Endothelial cell of umbilical vein (primary cell): ENCODE measurements around the gene RPLP1. TPM values are rescaled to one million over a fixed set of nuclear protein-coding genes. Genes with fewer than 3 reads are reported as not detected.

Source experiments
- BruUV-seq: library from RNA; stranded (reverse); fragments of 400-500 nt; replicated peaks from 2 replicates; lab custom pipeline; 2021; lab: Mats Ljungman, UMichigan
- CTCF ChIA-PET: fragments of 300-600, 350-600 bp; sonication (Branson Sonifier 250); formaldehyde crosslinking; loops from one replicate; lab custom pipeline; 2021; ENCODE audit warnings: antibody characterized with exemption, inconsistent platforms; lab: Charles Lee
- POLR2A ChIA-PET: fragments of 300-600, 350-600 bp; sonication (Branson Sonifier 250); formaldehyde crosslinking; loops from one replicate; lab custom pipeline; 2021; ENCODE audit warnings: antibody characterized with exemption, inconsistent platforms; lab: Charles Lee
- DNase-seq: peaks from one replicate; pipeline ENCODE4 v3.0.0-alpha.2; 2011; ENCODE audit warnings: low read depth, low spot score
- FAIRE-seq: peaks from 2 replicates; lab custom pipeline; 2011; peaks lifted over from hg19 to GRCh38; lab: Jason Lieb, UNC
- H2AFZ ChIP-seq: 2 replicates; pipeline ENCODE4 v1.6.0; 2012; ENCODE audit warnings: low read depth, low read length, control low read depth, inconsistent platforms
- H3K27ac ChIP-seq: 2 replicates; pipeline ENCODE4 v1.5.1; 2011; ENCODE audit warnings: low read depth, mild to moderate bottlenecking, control low read depth, low read length, moderate library complexity; ENCODE audit not compliant: insufficient read depth
- H3K27me3 ChIP-seq, 2 experiments: 2 replicates each; pipeline versions ENCODE4 v1.6.0 to v1.6.1; 2011; ENCODE audit warnings: low read length in 2 of 2, mixed read lengths in 1 of 2; ENCODE audit not compliant: control insufficient read depth in 2 of 2, insufficient read depth in 2 of 2
- H3K36me3 ChIP-seq, 2 experiments: 2 replicates in 1 of 2; 3 replicates in 1 of 2; pipeline ENCODE4 v1.5.1; 2011; ENCODE audit warnings: low read length in 2 of 2, mild to moderate bottlenecking in 1 of 2, moderate library complexity in 1 of 2; ENCODE audit not compliant: control insufficient read depth in 2 of 2, insufficient read depth in 2 of 2; ENCODE audit errors: extremely low read depth in 1 of 2
- H3K4me1 ChIP-seq: 3 replicates; pipeline ENCODE4 v1.5.1; 2011; ENCODE audit warnings: mild to moderate bottlenecking, low read length; ENCODE audit not compliant: control insufficient read depth, insufficient read depth; ENCODE audit errors: extremely low read depth
- H3K4me2 ChIP-seq: 2 replicates; pipeline ENCODE4 v1.6.1; 2011; ENCODE audit warnings: low read length, control low read depth, mixed read lengths; ENCODE audit not compliant: insufficient read depth
- H3K4me3 ChIP-seq, 3 experiments: fragments of 200-600 bp in 1 of 3; sonication (generic), shearing (Covaris generic) in 1 of 3; replicated peaks in 1 of 3; 2 replicates each; pipeline ENCODE4 v1.5.1; 2011 to 2016; ENCODE audit warnings: control low read depth in 3 of 3, low read length in 3 of 3, mild to moderate bottlenecking in 2 of 3, inconsistent platforms in 1 of 3, low read depth in 1 of 3, moderate library complexity in 1 of 3; ENCODE audit not compliant: insufficient read depth in 1 of 3
- H3K79me2 ChIP-seq: 2 replicates; pipeline ENCODE4 v1.6.0; 2012; ENCODE audit warnings: low read length, inconsistent platforms; ENCODE audit not compliant: control insufficient read depth, insufficient read depth
- H3K9ac ChIP-seq: replicated peaks from 2 replicates; pipeline ENCODE3; 2011; ENCODE audit warnings: low read length, control low read depth; ENCODE audit not compliant: insufficient read depth; ENCODE audit errors: extremely low read depth
- H3K9me1 ChIP-seq: replicated peaks from 3 replicates; pipeline ENCODE4 v1.6.0; 2011; ENCODE audit warnings: mild to moderate bottlenecking, low read length; ENCODE audit not compliant: control insufficient read depth, insufficient read depth; ENCODE audit errors: extremely low read depth
- H3K9me3 ChIP-seq: replicated peaks from 2 replicates; pipeline ENCODE4 v1.5.1; 2012; ENCODE audit warnings: low read length, inconsistent platforms; ENCODE audit not compliant: control insufficient read depth, insufficient read depth
- H4K20me1 ChIP-seq: replicated peaks from 2 replicates; pipeline ENCODE3; 2011; ENCODE audit warnings: mild to moderate bottlenecking, low read length; ENCODE audit not compliant: control insufficient read depth, insufficient read depth; ENCODE audit errors: extremely low read depth
- EZH2 ChIP-seq: IDR thresholded peaks from 2 replicates; pipeline ENCODE4 v1.6.1; 2012; ENCODE audit warnings: borderline replicate concordance, low read depth, mild to moderate bottlenecking, moderate library complexity, low read length, inconsistent platforms; ENCODE audit not compliant: severe bottlenecking
- FOS ChIP-seq: IDR thresholded peaks from 2 replicates; pipeline ENCODE4 v1.6.1; 2011; ENCODE audit warnings: mild to moderate bottlenecking, low read length, moderate library complexity, borderline replicate concordance; ENCODE audit not compliant: insufficient read depth
- MYC ChIP-seq: IDR thresholded peaks from one replicate; pipeline ENCODE4 v1.6.1; 2011; ENCODE audit warnings: mild to moderate bottlenecking, low read depth, low read length
- POLR2A ChIP-seq: IDR thresholded peaks from 2 replicates; pipeline ENCODE4 v1.6.1; 2012; ENCODE audit warnings: low read depth, mild to moderate bottlenecking, control low read depth, low read length
- POLR2AphosphoS5 ChIP-seq: IDR thresholded peaks from 2 replicates; pipeline ENCODE4 v1.6.1; 2012; ENCODE audit warnings: low read depth, mild to moderate bottlenecking, control low read depth, low read length, moderate library complexity; ENCODE audit not compliant: insufficient read depth
- dilution Hi-C: fragments of 300-500 bp; cut with MboI; formaldehyde crosslinking; loops from one replicate; pipeline ENCODE4 v1.15.0; 2019; ENCODE audit warnings: low sequenced_read_pairs; ENCODE audit not compliant: extremely low pct_ligation_motif_present
- intact Hi-C: fragments of 100-400 bp; cut with micrococcal nuclease; formaldehyde crosslinking; loops from one replicate; pipeline ENCODE4 v1.10.0; 2022
- polyA plus RNA-seq, 4 experiments: library from polyadenylated mRNA; depleted of rRNA in 3 of 4; stranded (reverse) in 3 of 4; unstranded in 1 of 4; fragments of >200 nt; gene quantifications; 2 replicates each; pipeline versions ENCODE4 v1.2.1 to v1.2.3, GENCODE V29; 2011 to 2012; ENCODE audit warnings: missing spikeins in 1 of 4
- total RNA-seq: library from RNA; stranded (reverse); gene quantifications from 2 replicates; pipeline ENCODE4 v1.2.3, GENCODE V29; 2021
- TF ChIP-seq, protein P1 (sequence below), 2 donors: IDR thresholded peaks; 1 replicate in 1 of 2; 2 replicates in 1 of 2; pipeline ENCODE4 v1.5.1; 2011; ENCODE audit warnings: low read length in 2 of 2, mild to moderate bottlenecking in 2 of 2, moderate library complexity in 2 of 2, control low read depth in 1 of 2, inconsistent platforms in 1 of 2, low read depth in 1 of 2; ENCODE audit not compliant: insufficient read depth in 1 of 2; ENCODE audit errors: extremely low read depth in 1 of 2

Gene RPLP1
- total and polyA plus RNA-seq, 2 donors (not counting 3 experiments of a cell fraction or from before 2014, with no cell fraction given) = 1,603 to 2,985 TPM

- ChIA-PET POLR2A (no interaction called here), CTCF (no interaction called here)
- no peak overlapping the region for H3K4me3 ChIP-seq
- H3K79me2 ChIP-seq = peaks cover 3% of the 10 kb centered on the region
- TF ChIP-seq MYC (no peak), POLR2A (no peak), FOS (no peak), EZH2 (no peak), POLR2AphosphoS5 (no peak)
- TF ChIP-seq, protein P1, sequence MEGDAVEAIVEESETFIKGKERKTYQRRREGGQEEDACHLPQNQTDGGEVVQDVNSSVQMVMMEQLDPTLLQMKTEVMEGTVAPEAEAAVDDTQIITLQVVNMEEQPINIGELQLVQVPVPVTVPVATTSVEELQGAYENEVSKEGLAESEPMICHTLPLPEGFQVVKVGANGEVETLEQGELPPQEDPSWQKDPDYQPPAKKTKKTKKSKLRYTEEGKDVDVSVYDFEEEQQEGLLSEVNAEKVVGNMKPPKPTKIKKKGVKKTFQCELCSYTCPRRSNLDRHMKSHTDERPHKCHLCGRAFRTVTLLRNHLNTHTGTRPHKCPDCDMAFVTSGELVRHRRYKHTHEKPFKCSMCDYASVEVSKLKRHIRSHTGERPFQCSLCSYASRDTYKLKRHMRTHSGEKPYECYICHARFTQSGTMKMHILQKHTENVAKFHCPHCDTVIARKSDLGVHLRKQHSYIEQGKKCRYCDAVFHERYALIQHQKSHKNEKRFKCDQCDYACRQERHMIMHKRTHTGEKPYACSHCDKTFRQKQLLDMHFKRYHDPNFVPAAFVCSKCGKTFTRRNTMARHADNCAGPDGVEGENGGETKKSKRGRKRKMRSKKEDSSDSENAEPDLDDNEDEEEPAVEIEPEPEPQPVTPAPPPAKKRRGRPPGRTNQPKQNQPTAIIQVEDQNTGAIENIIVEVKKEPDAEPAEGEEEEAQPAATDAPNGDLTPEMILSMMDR (IDR thresholded peaks at IDR 0.05; ENCODE audit: extremely low read depth in 1 of 2, insufficient read depth in 1 of 2, low read depth in 1 of 2, low read length in 2 of 2) = no peak
- H4K20me1 ChIP-seq = no peaks in the 10 kb centered on the region
- H3K9ac ChIP-seq = no peak overlapping the region
- H3K9me3 ChIP-seq = no peaks in the 10 kb centered on the region
- peaks cover 9 to 10% of the 10 kb centered on the region in 2 experiments for H3K36me3 ChIP-seq
- no peak overlapping the region for H2AFZ ChIP-seq
- intact Hi-C loops (loop anchor here (5.0 kb wide), 1 partner anchor 637 kb away; the partner anchor contains the start of gene TLE3), dilution Hi-C loops (no loop called here)
- H3K27me3 ChIP-seq = no peaks in the 10 kb centered on the region
- BruUV-seq = no TSS peak
- H3K4me1 ChIP-seq = peaks cover 8% of the 10 kb centered on the region
- DNase-seq (no peak), FAIRE-seq (no peak)
- no peaks in the 10 kb centered on the region for H3K9me1 ChIP-seq
- no peak overlapping the region for H3K4me2 ChIP-seq
- no peak overlapping the region for H3K27ac ChIP-seq
Observed at GRCh38 chr15:69460481-69460880, 7.9 kb downstream of the RPLP1 start.
